D341Med (cell line): Measurements from ENCODE around the gene NECTIN3.

Source experiments
- DNase-seq: peaks from one replicate; pipeline ENCODE4 v3.0.0; 2012; ENCODE audit warnings: low spot score

The NECTIN3 gene

GRCh38 chr3:111081008-111081545 is 9.5 kb downstream of the NECTIN3 start:
- no peak for DNase-seq

DNA sequence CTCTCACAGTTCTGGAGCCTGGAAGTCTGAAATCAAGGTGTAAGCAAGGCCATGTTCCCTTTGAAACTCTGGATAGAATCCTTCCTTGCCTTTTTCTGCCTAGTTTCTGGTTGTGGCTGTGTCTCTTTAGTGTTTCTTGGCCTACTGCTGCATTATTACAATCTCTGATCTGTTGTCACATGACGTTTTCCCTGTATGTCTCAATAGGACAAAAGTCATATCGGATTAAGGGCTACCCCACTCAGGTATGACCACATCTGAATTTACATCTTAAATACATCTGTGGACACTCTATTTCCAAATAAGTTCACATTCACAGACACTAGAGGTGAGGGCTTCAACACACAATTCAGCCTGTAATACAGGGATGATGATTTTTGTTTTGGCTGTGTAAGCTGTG is 13.3 kb downstream of the NECTIN3 start:
- no peak for DNase-seq

- DNase-seq = no peak
These were observed 16.4 kb downstream of the NECTIN3 start for GRCh38 chr3:111087924-111088469.

DNA sequence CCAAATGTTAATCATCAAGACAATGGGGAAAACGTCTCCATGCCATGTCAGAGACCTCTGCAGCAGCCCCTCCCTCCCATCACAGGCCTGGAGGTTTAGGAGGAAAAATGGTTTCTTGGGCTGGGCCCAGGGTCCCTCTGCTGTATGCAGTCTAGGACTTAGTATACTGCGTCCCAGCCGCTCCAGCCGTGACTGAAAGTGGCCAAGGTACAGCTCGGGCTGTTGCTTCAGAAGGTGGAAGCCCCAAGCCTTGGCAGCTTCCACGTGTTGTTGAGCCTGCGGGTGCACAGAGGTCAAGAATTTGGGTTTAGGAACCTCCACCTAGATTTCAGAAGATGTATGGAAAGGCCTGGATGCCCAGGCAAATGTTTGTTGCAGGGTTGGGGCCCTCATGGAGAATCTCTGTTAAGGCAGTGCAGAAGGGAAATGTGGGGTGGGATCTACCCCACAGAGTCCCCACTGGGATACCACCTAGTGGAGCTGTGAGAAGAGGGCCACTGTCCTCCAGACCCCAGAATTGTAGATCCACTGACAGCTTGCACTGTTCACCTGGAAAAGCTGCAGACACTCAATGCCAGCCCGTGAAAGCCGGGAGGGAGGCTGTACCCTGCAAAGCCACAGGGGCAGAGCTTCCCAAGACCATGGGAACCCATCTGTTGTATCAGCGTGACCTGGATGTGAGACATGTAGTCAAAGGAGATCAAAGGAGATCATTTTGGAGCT is 25.0 kb downstream of the NECTIN3 start:
- no peak for DNase-seq

DNA sequence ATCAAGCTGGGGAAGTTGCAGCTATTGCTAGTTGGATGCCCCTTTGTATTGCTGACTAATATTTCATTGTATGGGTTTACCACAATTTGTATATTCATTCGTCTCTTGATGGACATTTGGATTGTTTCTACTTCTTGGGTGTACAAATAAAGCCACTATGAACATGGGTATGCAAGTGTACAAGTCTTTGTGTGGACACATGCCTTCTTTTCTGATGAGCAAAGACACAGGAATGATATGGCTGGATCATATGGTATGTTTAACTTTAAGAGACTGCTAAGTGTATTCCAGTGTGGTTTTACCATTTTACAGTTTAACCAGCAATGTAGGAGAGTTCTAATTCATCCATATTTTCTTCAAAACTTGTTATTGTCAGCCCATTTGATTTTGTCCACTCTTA is 32.2 kb downstream of the NECTIN3 start:
- DNase-seq = no peak

DNA sequence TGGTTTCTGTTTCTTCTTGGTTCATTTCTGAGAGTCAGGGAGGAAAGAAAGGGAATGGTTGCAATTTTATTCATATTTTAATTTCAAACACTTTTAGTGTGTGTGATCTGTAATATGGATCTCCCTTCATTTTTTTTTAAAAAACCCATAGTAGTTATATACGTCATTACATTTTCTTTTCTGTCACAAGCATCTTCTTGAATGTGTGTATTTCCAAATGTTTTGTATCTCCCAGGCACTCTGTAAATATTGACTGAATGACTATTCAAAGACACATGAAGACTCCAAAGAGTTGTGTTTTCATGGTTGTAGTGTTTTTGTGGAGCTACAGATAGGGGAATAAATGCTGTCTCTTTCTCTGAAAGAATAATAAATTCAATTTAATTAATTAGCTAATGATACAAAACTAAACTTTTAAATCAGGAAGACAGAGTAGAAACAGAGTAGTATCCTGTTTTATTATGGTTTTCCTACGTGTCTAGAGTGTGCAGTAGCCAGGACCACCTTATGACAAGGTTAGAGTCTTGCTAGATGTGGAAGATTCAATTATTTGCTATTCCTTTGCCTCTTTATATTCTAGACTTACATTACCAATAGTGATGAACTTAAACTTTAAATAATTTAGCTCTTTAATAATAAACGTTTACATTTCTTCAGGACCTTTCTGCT is 35.5 kb downstream of the NECTIN3 start:
- no peak for DNase-seq

DNA sequence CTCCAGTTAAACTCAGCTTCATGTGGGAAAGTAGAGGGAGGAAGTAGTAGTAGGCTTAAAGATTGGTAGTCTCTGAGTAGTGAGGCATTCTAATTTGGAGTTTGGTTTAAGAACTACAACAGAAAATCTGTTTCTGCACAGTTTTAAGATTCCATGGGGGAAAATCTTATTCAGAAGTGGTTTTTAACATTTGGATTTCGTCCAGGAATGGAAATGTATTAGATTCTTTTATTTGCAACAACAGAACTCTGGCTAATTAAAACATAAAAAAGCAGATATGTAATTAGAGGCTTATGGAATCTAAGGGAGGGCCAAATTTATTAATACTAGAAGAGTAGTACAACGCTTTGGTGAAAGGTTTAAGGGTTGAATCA is 36.0 kb downstream of the NECTIN3 start:
- DNase-seq = no peak

DNA sequence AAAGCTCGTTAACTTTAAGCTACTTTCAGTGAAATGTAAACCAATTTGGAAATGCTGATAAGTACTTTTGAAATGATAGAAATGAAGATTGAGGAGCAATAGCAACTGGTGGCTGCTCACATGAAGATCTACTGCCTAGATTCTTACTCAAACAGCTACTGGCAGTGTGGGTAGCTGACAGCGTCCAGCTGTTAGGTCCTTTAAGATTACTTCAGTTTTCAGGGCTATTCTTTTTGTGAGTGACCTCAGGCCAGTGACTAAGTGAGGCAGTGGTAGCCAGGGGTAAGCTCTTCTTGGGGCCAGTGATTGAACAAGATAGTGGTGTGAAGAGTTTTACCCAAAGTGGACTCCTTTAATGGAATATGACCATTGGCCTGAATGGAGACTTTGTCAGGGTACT is 41.3 kb downstream of the NECTIN3 start:
- no peak for DNase-seq

GRCh38 chr3:111128884-111129283 is 57.3 kb downstream of the NECTIN3 start:
- no peak for DNase-seq

- DNase-seq = no peak
These were observed 59.2 kb downstream of the NECTIN3 start for GRCh38 chr3:111130827-111131226.

GRCh38 chr3:111134302-111134701 is 62.7 kb downstream of the NECTIN3 start:
- no peak for DNase-seq

DNA sequence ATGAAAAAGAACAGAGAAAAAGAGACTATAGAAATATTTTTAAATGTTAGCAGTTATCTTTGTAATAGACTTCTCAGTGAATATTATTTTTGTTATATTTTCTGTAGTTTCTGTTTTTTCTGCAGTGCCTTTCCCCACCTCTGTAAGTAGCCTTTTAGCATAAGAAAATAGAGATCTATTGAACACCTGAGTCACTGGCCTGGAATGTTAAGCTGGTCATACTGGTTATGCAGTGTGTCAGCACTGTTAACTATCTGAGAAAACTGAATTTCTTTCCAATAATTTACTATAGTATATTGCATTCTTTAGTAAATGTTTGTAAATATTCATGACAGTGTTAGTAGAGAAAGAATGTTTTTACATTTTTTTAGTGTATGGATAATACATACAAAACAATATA is 79.8 kb downstream of the NECTIN3 start:
- DNase-seq = no peak

DNA sequence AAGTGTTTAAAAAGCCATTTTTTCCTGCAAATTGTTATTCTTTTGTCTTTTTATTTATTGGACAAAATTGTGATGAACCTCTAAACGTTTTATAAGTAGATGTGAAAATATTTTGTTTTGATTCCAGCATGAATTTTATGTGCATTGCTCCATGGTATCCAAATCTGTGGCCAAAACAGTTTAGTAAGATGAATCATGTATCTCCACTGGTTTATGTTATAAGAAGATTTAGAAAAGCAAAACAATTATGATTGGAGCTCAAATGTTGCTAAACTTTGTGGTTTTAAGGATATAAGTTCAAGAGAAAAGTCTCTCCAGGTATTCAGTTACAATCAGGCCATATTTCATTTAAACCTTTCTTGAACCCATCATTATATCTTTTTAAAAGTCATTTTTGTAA is 80.9 kb downstream of the NECTIN3 start:
- DNase-seq = no peak

DNA sequence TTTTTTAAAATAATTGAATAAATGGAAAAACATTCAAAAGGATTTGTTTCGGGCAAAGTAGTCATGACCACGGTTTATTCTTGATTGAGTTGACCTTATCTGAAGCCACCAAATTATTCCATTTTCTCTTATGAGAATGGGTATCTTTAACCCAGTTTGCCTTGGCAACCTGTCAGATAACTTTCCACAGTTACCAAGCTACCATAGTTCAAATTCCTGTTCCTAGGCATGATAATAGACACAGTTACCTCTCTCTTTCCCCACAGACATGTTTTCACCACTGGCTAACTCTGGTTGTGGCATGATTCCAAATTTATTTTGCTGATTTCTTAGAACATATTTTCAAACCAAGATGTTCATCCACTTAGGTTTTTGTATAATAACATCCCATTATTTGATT is 84.9 kb downstream of the NECTIN3 start:
- DNase-seq = no peak

DNA sequence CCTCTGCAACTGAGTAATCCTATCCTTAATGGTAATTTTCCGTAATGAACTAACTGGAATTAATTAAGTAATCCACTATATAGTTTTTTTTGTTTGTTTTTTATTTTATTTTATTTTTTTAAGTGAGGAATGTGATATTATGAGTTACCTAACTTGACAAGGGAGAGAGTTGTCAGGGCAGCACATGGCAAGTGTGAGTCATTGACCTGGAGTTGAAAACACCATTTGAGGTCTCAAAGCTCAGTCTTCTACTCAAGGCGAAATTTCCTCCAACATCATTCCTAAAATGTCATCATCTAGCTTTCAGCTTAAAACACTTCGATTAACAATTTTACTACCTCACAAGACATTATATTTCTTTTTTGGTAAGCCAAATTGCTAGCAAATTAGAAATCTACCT is 87.8 kb downstream of the NECTIN3 start:
- DNase-seq = no peak

GRCh38 chr3:111164621-111165020 is 93.0 kb downstream of the NECTIN3 start:
- DNase-seq = no peak

DNA sequence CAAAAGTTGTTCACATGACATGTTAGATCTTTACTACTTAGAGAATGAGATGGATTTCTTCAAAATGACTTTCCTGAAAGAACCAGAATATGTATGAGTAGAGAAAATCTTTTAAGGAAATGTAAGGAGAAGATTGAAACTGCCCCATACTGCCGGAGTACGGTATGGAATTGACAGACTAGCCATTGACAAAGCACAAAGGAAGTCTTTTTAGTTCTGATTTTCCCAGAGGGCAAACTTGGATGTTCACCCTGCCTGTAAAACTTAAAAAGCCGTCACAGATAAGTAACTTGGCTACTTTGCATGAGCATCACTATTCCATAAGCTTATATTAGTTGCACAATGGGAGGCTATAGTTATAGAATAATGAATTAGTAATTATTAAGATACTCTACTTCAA is 93.8 kb downstream of the NECTIN3 start:
- no peak for DNase-seq

- DNase-seq = no peak
These were observed 101.8 kb downstream of the NECTIN3 start for GRCh38 chr3:111173328-111173900.

- DNase-seq = no peak
These were observed 102.3 kb downstream of the NECTIN3 start for GRCh38 chr3:111173906-111174305.

GRCh38 chr3:111190518-111190917 is 118.9 kb downstream of the NECTIN3 start:
- DNase-seq = no peak

DNA sequence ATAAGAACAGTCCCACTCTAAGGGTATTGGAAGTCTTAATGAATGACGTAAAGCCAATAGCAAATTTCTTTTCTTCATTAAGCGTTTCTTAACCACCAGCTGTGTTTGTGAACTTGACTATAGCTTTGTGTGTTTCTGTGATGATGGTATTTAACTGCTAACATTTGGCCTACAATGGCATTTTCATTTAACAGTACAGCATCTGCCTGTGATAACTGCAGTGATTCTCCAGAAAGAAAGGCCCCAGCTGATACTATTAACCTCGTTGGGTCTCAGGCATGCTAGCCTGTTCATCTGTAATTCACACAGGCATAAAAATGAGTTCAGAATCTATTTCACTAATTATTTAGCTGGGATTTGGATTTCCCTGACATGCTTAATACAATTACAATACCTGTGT is 121.9 kb downstream of the NECTIN3 start:
- no peak for DNase-seq

DNA sequence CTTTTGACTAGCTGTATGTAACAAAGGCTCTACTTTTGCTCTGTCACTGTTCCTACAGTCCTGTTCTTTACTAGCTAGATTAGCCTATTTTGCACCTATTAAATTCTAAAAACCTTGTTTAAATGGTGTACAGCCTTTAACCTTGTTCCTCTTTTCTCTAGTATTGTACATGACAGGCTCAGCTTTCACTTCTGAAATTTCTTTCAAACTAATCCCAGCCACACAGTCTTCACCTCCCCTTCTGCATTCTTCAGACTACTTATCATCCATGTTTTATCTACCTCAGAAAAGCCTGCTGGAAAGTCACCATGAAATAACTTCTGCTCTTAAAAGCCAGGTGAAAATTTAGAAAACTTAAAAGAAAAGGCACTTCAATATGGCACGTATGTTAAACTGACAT is 122.4 kb downstream of the NECTIN3 start:
- DNase-seq = no peak

- DNase-seq = no peak
These were observed 125.9 kb downstream of the NECTIN3 start for GRCh38 chr3:111197485-111197884.
